Transverse colon (tissue), 4 donors: ENCODE measurements around the gene HPDL. TPM values are rescaled to one million over a fixed set of nuclear protein-coding genes. Genes with fewer than 3 reads are reported as not detected.
"Not testable (repeated sequence)": the region's sequence is repeated elsewhere in the genome, so short reads cannot be mapped to it uniquely, and the experiment has no call there.

Source experiments
- DNase-seq: peaks from one replicate; pipeline ENCODE4 v3.0.0-alpha.2; 2019
- H3K27ac ChIP-seq, 4 donors: fragments of 200-600 bp; sonication (generic); 2 replicates each; pipeline ENCODE4 v1.5.1; 2016 to 2018; ENCODE audit warnings: inconsistent platforms in 4 of 4
- H3K27me3 ChIP-seq: fragments of 200-600 bp; sonication (generic); 2 replicates; pipeline ENCODE4 v1.5.1; 2017; ENCODE audit warnings: inconsistent platforms
- H3K36me3 ChIP-seq, 4 donors: fragments of 200-600 bp; sonication (generic); 2 replicates each; pipeline ENCODE4 v1.5.1; 2017 to 2019; ENCODE audit warnings: inconsistent platforms in 4 of 4
- H3K4me1 ChIP-seq, 4 donors: fragments of 200-600 bp; sonication (generic); 2 replicates each; pipeline ENCODE4 v1.5.1; 2017 to 2020; ENCODE audit warnings: inconsistent platforms in 4 of 4
- H3K4me3 ChIP-seq, 4 donors: fragments of 200-600 bp; sonication (generic); 1 replicate in 1 of 4; 2 replicates in 3 of 4; pipeline versions ENCODE4 v1.5.1 to v1.6.1; 2017 to 2019; ENCODE audit warnings: inconsistent platforms in 4 of 4
- H3K9me3 ChIP-seq, 2 donors: fragments of 200-600 bp; sonication (generic); 2 replicates each; pipeline ENCODE4 v1.5.1; 2017 to 2019; ENCODE audit warnings: inconsistent platforms in 2 of 2
- EP300 ChIP-seq: sonication (generic); formaldehyde crosslinking; IDR thresholded peaks from one replicate; pipeline ENCODE4 v1.6.1; 2017; ENCODE audit warnings: antibody characterized with exemption, low read depth
- POLR2A ChIP-seq: fragments of 450-650 bp; IDR thresholded peaks from one replicate; pipeline ENCODE4 v1.6.1; 2016; ENCODE audit warnings: antibody characterized with exemption, mild to moderate bottlenecking, moderate library complexity
- POLR2AphosphoS5 ChIP-seq, 3 donors: sonication (generic); formaldehyde crosslinking; IDR thresholded peaks; one replicate each; pipeline ENCODE4 v1.6.1; 2016; ENCODE audit warnings: antibody characterized with exemption in 3 of 3
- whole genome bisulfite sequencing, 2 donors: methylation state at CpG; one replicate each; pipeline ENCODE4 v1.1.5; 2018; ENCODE audit warnings: low coverage in 1 of 2; 5-methylcytosine and 5-hydroxymethylcytosine counted together
- in situ Hi-C, 4 donors: fragments of 200-750 bp; cut with MboI; loops; one replicate each; pipeline versions ENCODE4 v1.15.0 to v1.15.1; 2017; ENCODE audit warnings: low sequenced_read_pairs in 3 of 4, low pct_ligation_motif_present in 1 of 4, low pct_unique_long_range_greater_than_20kb in 1 of 4
- intact Hi-C: fragments of 100-400 bp; cut with DNase I; formaldehyde crosslinking; loops from one replicate; pipeline ENCODE4 v1.15.1; 2023; ENCODE audit warnings: low total_unique reads
- total RNA-seq, 4 donors: library from RNA; depleted of rRNA; stranded (reverse); fragments of >200 nt; gene quantifications; one replicate each; pipeline ENCODE4 v1.1.0, GENCODE V29; 2016
- TF ChIP-seq, protein P1 (sequence below), 5 experiments: fragments of 200-600 bp in 3 of 5; fragments of 450-650 bp in 2 of 5; sonication (generic) in 3 of 5; IDR thresholded peaks; 1 replicate in 2 of 5; 2 replicates in 3 of 5; pipeline ENCODE4 v1.5.1; 2016 to 2017; ENCODE audit warnings: antibody characterized with exemption in 5 of 5, inconsistent platforms in 3 of 5, mild to moderate bottlenecking in 2 of 5, moderate library complexity in 1 of 5

The HPDL gene
- total RNA-seq, 4 donors from 2014 or later, result 2.6 to 7.8 (median 4.3) TPM

DNA sequence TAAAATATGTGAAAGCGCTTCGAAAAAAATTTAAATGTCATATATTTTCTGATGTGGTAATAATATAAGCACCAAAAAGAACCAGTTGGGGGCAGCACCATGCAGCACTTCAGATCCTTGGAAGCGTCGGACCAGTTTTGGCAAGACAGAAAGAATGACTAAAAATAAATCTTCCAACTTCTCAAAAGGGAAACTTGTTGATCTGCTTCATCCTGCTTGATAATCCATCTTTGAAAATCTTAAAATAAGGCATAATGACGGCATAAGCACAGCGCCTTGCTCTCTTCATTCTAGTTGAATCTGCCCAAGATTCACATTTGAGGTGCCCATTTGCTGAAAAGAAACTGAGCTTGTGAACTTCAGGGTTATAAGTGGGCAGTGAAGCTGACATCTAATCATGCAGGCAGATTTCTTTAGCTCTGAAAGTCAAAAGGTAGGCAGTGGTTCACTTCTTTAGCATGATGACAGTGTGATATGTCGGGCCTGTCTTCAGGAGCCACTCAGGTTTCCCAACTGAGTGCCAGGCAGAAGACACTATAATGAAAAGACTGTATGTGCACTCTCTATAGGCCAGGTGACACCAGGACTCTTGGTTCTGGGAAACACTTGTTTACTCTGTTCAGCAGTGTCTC lies 33.3 kb downstream of the HPDL start:
- no peaks in the 10 kb centered on the region for H3K36me3 ChIP-seq
- H3K27ac ChIP-seq, result peak overlapping the region; percentile 73 to 76 (median 74)
- DNase-seq, result peak; percentile 71
- peaks cover 9 to 22% (median 15%) of the 10 kb centered on the region in 4 donors for H3K4me1 ChIP-seq
- TF ChIP-seq, protein P1, sequence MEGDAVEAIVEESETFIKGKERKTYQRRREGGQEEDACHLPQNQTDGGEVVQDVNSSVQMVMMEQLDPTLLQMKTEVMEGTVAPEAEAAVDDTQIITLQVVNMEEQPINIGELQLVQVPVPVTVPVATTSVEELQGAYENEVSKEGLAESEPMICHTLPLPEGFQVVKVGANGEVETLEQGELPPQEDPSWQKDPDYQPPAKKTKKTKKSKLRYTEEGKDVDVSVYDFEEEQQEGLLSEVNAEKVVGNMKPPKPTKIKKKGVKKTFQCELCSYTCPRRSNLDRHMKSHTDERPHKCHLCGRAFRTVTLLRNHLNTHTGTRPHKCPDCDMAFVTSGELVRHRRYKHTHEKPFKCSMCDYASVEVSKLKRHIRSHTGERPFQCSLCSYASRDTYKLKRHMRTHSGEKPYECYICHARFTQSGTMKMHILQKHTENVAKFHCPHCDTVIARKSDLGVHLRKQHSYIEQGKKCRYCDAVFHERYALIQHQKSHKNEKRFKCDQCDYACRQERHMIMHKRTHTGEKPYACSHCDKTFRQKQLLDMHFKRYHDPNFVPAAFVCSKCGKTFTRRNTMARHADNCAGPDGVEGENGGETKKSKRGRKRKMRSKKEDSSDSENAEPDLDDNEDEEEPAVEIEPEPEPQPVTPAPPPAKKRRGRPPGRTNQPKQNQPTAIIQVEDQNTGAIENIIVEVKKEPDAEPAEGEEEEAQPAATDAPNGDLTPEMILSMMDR (IDR thresholded peaks at IDR 0.05), result peak; percentile 67 to 85 (median 71)
- no peak for TF ChIP-seq EP300
- WGBS, 2 donors, result 28 to 29% methylated on average over 7 of the region's 7 CpGs
- no peak overlapping the region for H3K4me3 ChIP-seq
- intact Hi-C loops (loop anchor here (5.0 kb wide), 1 partner anchor 207 kb away; no protein-coding TSS in a partner anchor), in situ Hi-C loops (loop anchor here (5.0 to 10.0 kb wide), 3 partner anchors 132 to 205 kb away; partner anchors contain the start of gene TESK2 (in 4 of the 4))
- no peaks in the 10 kb centered on the region for H3K27me3 ChIP-seq
- H3K9me3 ChIP-seq, result no peaks in the 10 kb centered on the region

DNA sequence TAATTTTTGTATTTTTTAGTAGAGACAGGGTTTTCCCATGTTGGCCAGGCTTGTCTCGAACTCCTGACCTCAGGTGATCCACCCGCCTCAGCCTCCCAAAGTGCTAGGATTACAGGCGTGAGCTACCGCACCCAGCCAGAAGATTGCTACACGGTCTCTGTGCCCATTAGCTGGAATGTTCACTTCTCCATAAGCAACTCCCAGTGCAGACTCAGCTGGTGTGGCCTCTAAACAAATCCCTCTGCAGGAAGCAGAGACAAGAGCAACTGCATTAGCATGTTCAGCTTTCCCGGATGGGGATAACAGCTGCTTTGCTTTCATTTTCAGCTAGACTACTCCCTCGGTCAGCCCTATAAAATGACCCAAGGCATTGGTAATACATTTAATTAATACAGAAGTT lies 34.3 kb downstream of the HPDL start:
- intact Hi-C loops, result loop anchor here (5.0 kb wide), 1 partner anchor 206 kb away; no protein-coding TSS in a partner anchor
- peak overlapping the region in 1 of 4 donors; percentile 20 for H3K4me3 ChIP-seq
- peaks cover 9 to 20% (median 15%) of the 10 kb centered on the region in 4 donors for H3K4me1 ChIP-seq
- in situ Hi-C loops, result loop anchor here in 1 of 4 donors (5.0 to 10.0 kb wide), 2 partner anchors 131 to 204 kb away; partner anchors contain the start of gene TESK2
- H3K27ac ChIP-seq, result peak overlapping the region; percentile 73 to 76 (median 74)
- 20 to 62% methylated on average over 1 to 7 of the region's 7 CpGs for WGBS, 2 donors
- DNase-seq, result peak; percentile 55
- not testable (repeated sequence) for H3K36me3 ChIP-seq, H3K9me3 ChIP-seq, H3K27me3 ChIP-seq
- TF ChIP-seq POLR2AphosphoS5 (IDR thresholded peaks at IDR 0.05), result peak in 1 of 3 donors; percentile 31
- TF ChIP-seq, protein P1 (IDR thresholded peaks at IDR 0.05), result peak in 2 of 5 experiments; percentile 29 to 44

DNA sequence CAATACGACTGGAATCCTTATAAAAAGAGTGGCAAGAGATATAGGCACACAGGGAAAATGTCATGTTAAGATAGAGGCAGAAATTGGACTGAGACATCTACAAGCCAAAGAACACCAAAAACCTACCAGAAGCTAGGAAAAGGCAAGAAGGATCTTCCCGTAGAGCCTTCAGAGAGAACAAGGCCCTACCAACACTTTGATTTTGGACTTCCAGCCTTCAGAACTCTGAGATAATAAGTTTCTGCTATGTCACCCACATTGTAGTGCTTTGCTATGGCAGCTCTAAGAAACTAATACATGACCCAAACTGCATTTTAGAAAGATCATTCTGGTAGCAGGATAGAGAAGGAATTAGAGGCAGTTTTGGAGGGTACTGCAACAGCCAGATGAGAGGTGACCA lies 37.6 kb downstream of the HPDL start:
- peaks cover 9 to 19% (median 15%) of the 10 kb centered on the region in 4 donors for H3K4me1 ChIP-seq
- no peak overlapping the region for H3K27ac ChIP-seq
- intact Hi-C loops, result loop anchor here (5.0 kb wide), 1 partner anchor 203 kb away; no protein-coding TSS in a partner anchor
- no peaks in the 10 kb centered on the region for H3K9me3 ChIP-seq
- no peaks in the 10 kb centered on the region for H3K36me3 ChIP-seq
- in situ Hi-C loops, result loop anchor here in 1 of 4 donors (5.0 to 10.0 kb wide), 2 partner anchors 128 to 201 kb away; partner anchors contain the start of gene TESK2
- WGBS, 2 donors, result 88 to 95% methylated on average over 1 to 2 of the region's 2 CpGs
- no peak overlapping the region for H3K4me3 ChIP-seq
- H3K27me3 ChIP-seq, result no peaks in the 10 kb centered on the region
- TF ChIP-seq EP300, result no peak
- no peak for TF ChIP-seq POLR2A
- TF ChIP-seq, protein P1 (IDR thresholded peaks at IDR 0.05), result no peak
- no peak for DNase-seq

DNA sequence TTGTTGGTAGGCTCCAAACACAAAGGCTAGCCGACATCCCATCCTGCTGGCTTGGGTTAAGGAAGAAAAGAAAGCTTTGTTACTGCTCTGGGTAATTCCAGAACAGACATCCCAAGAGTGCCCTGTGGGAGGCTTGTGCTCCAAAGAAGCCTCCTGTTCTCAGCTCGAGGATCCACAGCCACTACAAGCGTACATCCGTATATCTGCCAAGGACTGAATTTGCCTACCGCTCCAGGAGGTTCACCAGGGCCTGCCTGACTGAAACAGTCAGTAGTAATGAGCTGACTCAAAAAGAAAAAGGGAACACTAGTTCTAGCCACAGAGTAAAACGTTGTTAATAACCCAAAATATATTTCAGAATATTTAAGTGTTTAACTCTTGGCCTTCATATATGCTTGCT lies 38.4 kb downstream of the HPDL start:
- in situ Hi-C loops, result loop anchor here in 1 of 4 donors (10.0 kb wide), 1 partner anchor 200 kb away; no protein-coding TSS in a partner anchor
- Histone ChIP-seq H3K4me1 (peaks cover 9 to 18% (median 15%) of the 10 kb centered on the region in 4 donors), H3K4me3 (no peak overlapping the region), H3K36me3 (no peaks in the 10 kb centered on the region), H3K9me3 (no peaks in the 10 kb centered on the region), H3K27me3 (no peaks in the 10 kb centered on the region), H3K27ac (no peak overlapping the region)
- TF ChIP-seq, protein P1 (IDR thresholded peaks at IDR 0.05), result no peak
- no peak for TF ChIP-seq POLR2AphosphoS5 (IDR thresholded peaks at IDR 0.05)
- no peak for TF ChIP-seq EP300
- TF ChIP-seq POLR2A, result no peak
- intact Hi-C loops, result no loop called here
- DNase-seq, result no peak
- 70 to 82% methylated on average over 1 to 6 of the region's 6 CpGs for whole genome bisulfite sequencing, 2 donors
